HFFc6 (cell line): ENCODE results near the gene MCAT. TPM values are rescaled to one million over a fixed set of nuclear protein-coding genes. Genes with fewer than 3 reads are reported as not detected.
A peak's percentile ranks its signal among the peaks of the same experiment; 100 is the strongest.

Experiments used
- DNase-seq: peaks from one replicate; pipeline ENCODE4 v3.0.0-alpha.2; 2018
- H3K27ac Mint-ChIP-seq: 2 replicates; pipeline ENCODE4 v1.8.0; 2020; ENCODE audit warnings: mild to moderate bottlenecking, mixed read lengths
- H3K27me3 Mint-ChIP-seq: 2 replicates; pipeline ENCODE4 v1.8.0; 2021; ENCODE audit warnings: mild to moderate bottlenecking, moderate library complexity, mixed read lengths; ENCODE audit not compliant: insufficient read depth
- H3K36me3 Mint-ChIP-seq: 2 replicates; pipeline ENCODE4 v1.8.0; 2021; ENCODE audit warnings: low read depth, mixed read lengths
- H3K4me1 Mint-ChIP-seq: 2 replicates; pipeline ENCODE4 v1.8.0; 2020; ENCODE audit warnings: low read depth, mixed read lengths
- H3K4me3 Mint-ChIP-seq: 2 replicates; pipeline ENCODE4 v1.8.0; 2020; ENCODE audit warnings: mild to moderate bottlenecking, moderate library complexity, mixed read lengths
- H3K9me3 Mint-ChIP-seq: 2 replicates; pipeline ENCODE4 v1.8.0; 2020; ENCODE audit warnings: mild to moderate bottlenecking, mixed read lengths
- total RNA-seq, 6 experiments: library from RNA; stranded (reverse); fragmentation: NEBNext Ultra II Directional; extraction: Animal tissue kit (Norgen Biotek cat#: 25700); gene quantifications; 2 replicates in 1 of 6; 3 replicates in 5 of 6; pipeline ENCODE4 v1.2.3, GENCODE V29; 2021
- TF ChIP-seq, protein P1 (sequence below): fragments of 200-600 bp; sonication (generic); IDR thresholded peaks from 2 replicates; pipeline ENCODE4 v1.5.0; 2021; ENCODE audit warnings: antibody characterized with exemption, mild to moderate bottlenecking

Gene MCAT
- total RNA-seq, 6 experiments from 2014 or later: 15.1 to 16.6 (median 15.6) TPM

DNA sequence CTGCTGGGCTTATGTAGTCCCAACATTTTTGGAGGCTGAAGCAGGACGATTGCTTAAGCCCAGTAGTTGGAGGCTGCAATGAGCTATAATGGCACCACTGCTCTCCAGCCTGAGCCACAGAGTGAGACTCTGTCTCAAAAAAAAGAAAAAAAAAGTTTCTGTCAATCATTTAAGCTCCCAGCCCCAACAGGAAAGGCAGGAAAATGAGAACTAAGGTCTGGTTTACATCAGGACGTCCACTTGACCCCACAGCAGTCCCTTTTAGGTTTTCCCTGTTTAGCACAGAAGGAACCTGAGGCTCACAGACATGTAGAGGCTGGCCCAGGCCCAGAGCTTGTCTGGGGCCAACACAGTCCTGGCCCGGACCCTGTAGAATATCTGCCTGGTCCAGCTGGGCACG is 44.8 kb downstream of the MCAT start:
- H3K27me3 Mint-ChIP-seq: no peaks in the 10 kb centered on the region; the same call in none of the 2 replicates
- peaks cover 14% of the 10 kb centered on the region for H3K36me3 Mint-ChIP-seq
- DNase-seq: no peak
- peaks cover 15% of the 10 kb centered on the region for H3K9me3 Mint-ChIP-seq
- TF ChIP-seq, protein P1, sequence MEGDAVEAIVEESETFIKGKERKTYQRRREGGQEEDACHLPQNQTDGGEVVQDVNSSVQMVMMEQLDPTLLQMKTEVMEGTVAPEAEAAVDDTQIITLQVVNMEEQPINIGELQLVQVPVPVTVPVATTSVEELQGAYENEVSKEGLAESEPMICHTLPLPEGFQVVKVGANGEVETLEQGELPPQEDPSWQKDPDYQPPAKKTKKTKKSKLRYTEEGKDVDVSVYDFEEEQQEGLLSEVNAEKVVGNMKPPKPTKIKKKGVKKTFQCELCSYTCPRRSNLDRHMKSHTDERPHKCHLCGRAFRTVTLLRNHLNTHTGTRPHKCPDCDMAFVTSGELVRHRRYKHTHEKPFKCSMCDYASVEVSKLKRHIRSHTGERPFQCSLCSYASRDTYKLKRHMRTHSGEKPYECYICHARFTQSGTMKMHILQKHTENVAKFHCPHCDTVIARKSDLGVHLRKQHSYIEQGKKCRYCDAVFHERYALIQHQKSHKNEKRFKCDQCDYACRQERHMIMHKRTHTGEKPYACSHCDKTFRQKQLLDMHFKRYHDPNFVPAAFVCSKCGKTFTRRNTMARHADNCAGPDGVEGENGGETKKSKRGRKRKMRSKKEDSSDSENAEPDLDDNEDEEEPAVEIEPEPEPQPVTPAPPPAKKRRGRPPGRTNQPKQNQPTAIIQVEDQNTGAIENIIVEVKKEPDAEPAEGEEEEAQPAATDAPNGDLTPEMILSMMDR: no peak
- H3K4me1 Mint-ChIP-seq: peaks cover 13% of the 10 kb centered on the region; the same call in 1 of the 2 replicates
- no peak overlapping the region for H3K4me3 Mint-ChIP-seq
- no peak overlapping the region for H3K27ac Mint-ChIP-seq

DNA sequence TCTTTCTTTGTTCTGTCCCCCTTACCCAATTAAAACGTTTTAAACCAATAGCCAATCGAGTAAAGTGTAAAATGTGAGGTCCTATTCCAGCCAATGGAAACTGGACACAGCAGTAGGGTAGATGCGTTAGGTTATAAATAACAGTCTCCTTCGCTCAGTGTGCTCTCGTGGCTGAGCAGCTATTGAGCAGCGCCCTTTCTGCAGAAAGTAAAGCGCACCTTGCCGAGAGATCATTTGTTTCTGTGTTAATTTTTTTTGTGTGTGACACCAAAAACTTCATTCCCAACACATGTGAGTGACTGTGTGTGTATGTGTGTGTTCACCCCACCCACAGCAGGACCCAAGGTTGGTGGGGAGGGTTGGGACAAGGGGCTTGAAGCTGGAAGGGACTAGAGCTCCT is 46.8 kb downstream of the MCAT start:
- no peak for DNase-seq
- H3K27me3 Mint-ChIP-seq: no peaks in the 10 kb centered on the region; the same call in none of the 2 replicates
- no peak overlapping the region for H3K27ac Mint-ChIP-seq
- peaks cover 19% of the 10 kb centered on the region; the same call in 1 of the 2 replicates for H3K4me1 Mint-ChIP-seq
- no peak overlapping the region for H3K4me3 Mint-ChIP-seq
- peaks cover 14% of the 10 kb centered on the region for H3K36me3 Mint-ChIP-seq
- peaks cover 15% of the 10 kb centered on the region for H3K9me3 Mint-ChIP-seq
- TF ChIP-seq, protein P1: no peak

DNA sequence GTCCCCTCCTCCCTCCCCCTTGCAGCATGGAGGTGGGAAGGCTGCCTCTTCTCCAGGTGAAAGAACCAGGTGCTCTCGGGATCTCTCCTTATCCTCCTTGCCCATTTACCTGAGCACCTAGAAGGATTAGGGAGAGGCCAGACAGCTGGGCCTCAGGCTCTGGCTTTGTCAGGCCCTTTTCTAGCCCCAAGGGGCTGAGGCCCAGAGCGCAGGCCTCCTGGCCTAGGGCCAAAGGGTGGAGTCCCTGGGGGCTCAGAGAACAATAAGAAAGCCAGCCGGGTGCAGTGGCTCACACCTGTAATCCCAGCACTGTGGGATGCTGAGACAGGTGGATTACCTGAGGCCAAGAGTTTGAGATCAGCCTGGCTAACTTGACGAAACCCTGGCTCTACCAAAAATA is 48.6 kb downstream of the MCAT start:
- H3K27ac Mint-ChIP-seq: no peak overlapping the region
- peaks cover 15% of the 10 kb centered on the region for H3K9me3 Mint-ChIP-seq
- TF ChIP-seq, protein P1: no peak
- no peaks in the 10 kb centered on the region; the same call in 1 of the 2 replicates for H3K27me3 Mint-ChIP-seq
- peaks cover 19% of the 10 kb centered on the region for H3K4me1 Mint-ChIP-seq
- DNase-seq: no peak
- peaks cover 14% of the 10 kb centered on the region for H3K36me3 Mint-ChIP-seq
- H3K4me3 Mint-ChIP-seq: no peak overlapping the region

DNA sequence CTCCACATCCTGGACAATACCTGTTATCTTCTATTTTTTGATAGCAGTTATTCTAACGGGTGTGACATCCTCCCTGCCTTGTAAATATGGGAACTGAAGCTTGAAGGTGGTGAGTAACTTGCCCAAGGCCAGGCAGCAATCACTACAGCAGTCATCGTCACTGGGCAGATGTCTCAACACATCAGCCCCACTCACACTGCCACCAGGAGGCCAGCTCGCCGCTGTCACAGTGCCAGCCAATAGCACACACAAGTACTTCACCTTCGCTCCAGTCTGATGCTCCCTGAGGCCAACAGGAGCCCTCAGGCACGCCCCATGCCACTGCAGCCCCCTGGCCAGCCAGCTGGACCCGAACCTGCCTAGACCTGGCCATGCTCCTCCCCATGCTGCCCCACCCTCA is 49.1 kb downstream of the MCAT start:
- H3K9me3 Mint-ChIP-seq: peaks cover 15% of the 10 kb centered on the region
- peaks cover 14% of the 10 kb centered on the region for H3K36me3 Mint-ChIP-seq
- H3K4me3 Mint-ChIP-seq: no peak overlapping the region
- H3K27me3 Mint-ChIP-seq: no peaks in the 10 kb centered on the region; the same call in 1 of the 2 replicates
- peak; percentile 56 for DNase-seq
- TF ChIP-seq, protein P1: peak; percentile 40
- peaks cover 19% of the 10 kb centered on the region for H3K4me1 Mint-ChIP-seq
- no peak overlapping the region for H3K27ac Mint-ChIP-seq

DNA sequence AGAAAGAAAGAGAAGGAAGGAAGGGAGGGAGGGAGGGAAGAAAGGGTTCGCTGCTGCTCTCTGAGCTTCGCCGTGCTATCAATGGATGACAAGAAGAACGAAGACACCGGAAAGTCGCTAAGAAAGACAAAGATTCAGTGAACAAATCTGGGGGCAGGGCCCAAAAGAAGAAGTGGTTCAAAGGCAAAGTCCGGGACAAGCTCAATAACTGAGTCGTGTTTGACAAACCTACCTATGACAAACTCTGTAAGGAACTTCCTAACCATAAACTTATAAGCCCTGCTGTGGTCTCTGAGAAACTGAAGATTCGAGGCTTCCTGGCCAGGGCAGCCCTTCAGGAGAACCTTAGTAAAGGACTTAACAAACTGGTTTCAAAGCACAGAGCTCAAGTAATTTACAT is 51.1 kb downstream of the MCAT start:
- Mint-ChIP-seq H3K27me3 (no peaks in the 10 kb centered on the region; the same call in 1 of the 2 replicates), H3K9me3 (peaks cover 15% of the 10 kb centered on the region), H3K36me3 (peaks cover 14% of the 10 kb centered on the region), H3K27ac (no peak overlapping the region), H3K4me1 (peaks cover 24% of the 10 kb centered on the region), H3K4me3 (no peak overlapping the region)
- TF ChIP-seq, protein P1: no peak
- no peak for DNase-seq
